ENCODE measurements around the gene CEP164.

DNA sequence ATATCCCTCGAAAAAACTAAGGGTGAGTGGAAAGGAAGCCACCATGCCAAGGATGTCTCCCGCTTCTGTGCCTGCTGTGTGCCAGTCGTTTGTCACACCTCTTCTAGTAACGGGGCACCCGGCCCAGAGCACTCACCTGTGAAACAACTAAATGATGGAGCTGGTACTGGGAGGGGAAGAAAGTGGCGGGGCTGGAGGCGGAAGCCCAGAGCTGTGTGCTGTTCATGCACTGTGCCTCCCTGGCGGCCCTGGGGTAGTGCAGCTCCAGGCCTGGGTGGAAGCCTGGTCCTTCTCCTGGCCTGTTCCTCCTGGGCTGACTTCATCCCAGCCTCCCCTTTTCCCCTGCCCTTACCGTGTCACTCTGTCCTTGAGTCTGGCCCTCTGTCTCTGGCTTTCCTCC lies 130.2 kb downstream of the CEP164 start:
- TF ChIP-seq, protein P1, sequence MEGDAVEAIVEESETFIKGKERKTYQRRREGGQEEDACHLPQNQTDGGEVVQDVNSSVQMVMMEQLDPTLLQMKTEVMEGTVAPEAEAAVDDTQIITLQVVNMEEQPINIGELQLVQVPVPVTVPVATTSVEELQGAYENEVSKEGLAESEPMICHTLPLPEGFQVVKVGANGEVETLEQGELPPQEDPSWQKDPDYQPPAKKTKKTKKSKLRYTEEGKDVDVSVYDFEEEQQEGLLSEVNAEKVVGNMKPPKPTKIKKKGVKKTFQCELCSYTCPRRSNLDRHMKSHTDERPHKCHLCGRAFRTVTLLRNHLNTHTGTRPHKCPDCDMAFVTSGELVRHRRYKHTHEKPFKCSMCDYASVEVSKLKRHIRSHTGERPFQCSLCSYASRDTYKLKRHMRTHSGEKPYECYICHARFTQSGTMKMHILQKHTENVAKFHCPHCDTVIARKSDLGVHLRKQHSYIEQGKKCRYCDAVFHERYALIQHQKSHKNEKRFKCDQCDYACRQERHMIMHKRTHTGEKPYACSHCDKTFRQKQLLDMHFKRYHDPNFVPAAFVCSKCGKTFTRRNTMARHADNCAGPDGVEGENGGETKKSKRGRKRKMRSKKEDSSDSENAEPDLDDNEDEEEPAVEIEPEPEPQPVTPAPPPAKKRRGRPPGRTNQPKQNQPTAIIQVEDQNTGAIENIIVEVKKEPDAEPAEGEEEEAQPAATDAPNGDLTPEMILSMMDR (IDR thresholded peaks at IDR 0.05 in 2 of 3, conservative IDR thresholded peaks at IDR 0.05 in 1 of 3; ENCODE audit: borderline replicate concordance in 1 of 3, insufficient read depth in 1 of 3, low read depth in 2 of 3, low read length in 2 of 3): no peak
- no peak for TF ChIP-seq POLR2A (IDR thresholded peaks at IDR 0.05; ENCODE audit: borderline replicate concordance, extremely low read depth, insufficient read depth, insufficient read length)
- TF ChIP-seq EZH2phosphoT487 (IDR thresholded peaks at IDR 0.05; ENCODE audit: borderline replicate concordance): no peak
- no peak for TF ChIP-seq EGR1 (IDR thresholded peaks at IDR 0.05; ENCODE audit: low read depth)
- TF ChIP-seq POLR2AphosphoS5 (IDR thresholded peaks at IDR 0.05; ENCODE audit: low read depth, low read length): no peak
- TF ChIP-seq CBX3 (IDR thresholded peaks at IDR 0.05; ENCODE audit: low read depth): no peak
- TF ChIP-seq YY1 (IDR thresholded peaks at IDR 0.05; ENCODE audit: extremely low read depth, insufficient replicate concordance, low read depth, low read length): no peak
- no peak for TF ChIP-seq RAD21 (IDR thresholded peaks at IDR 0.05; ENCODE audit: low read depth)
